ENCODE results near the gene SORCS1.
"Not testable (repeated sequence)": the region's sequence is repeated elsewhere in the genome, so short reads cannot be mapped to it uniquely, and the experiment has no call there.

SORCS1 gene

DNA sequence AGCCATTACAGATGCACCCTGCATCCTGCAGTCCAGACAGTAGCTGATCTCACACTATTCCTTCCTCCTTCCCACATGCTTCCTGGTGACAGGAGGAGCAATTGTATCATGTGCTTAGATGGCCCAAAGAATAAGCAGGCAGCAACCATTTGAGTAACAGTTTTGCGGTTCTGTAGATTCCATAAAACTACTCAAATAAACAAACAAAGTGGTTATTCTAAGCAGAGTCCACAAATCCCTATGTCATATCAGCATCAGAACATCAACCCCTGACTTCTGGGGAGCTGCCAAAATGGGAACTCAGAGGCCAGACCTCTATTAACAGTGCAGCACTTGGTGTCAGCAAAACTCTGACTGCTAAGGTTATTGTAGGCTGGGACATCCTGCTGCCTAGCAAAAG is 226.0 kb downstream of the SORCS1 start:
- DNase-seq = no peak

DNA sequence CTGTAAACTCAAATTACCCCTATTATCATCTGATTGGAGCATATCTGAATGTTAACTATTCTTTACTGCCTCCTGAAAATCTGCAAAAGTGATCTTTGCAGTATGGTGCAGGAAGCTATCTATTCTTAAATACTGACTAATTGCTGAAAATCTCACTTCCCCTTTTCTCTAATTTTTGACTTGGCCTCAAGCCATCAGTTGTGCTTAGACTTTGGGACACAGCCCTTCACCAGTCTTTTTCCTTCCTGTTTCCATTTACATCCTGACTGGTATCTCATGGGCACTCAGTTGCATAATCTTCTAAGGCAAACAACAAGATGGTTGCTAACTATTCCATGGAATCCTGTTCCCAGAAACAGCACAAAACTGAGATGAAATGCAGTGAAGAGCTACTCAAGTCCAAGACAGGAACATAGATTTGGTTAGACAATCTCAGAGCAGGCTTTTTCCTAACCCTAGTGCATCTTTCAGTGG is 228.5 kb downstream of the SORCS1 start:
- DNase-seq = no peak

DNA sequence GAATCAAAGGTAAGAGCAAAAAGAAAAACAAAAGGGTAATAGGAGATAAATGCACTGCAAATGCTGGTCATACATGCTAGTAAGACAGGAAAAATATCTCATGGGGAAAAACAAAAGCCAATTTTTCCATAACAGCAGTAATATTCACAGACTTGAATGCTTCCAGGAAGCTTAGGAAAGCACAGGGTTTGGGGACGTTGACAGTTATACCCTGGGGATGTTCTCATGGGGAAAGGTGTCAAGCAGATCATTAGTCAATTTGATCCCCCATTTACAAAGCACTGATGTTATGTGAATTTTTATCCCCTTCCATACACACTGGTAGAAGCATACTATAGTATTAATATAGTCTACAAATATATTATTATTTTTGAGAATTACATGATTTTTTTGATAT is 232.7 kb downstream of the SORCS1 start:
- no peak for DNase-seq

DNA sequence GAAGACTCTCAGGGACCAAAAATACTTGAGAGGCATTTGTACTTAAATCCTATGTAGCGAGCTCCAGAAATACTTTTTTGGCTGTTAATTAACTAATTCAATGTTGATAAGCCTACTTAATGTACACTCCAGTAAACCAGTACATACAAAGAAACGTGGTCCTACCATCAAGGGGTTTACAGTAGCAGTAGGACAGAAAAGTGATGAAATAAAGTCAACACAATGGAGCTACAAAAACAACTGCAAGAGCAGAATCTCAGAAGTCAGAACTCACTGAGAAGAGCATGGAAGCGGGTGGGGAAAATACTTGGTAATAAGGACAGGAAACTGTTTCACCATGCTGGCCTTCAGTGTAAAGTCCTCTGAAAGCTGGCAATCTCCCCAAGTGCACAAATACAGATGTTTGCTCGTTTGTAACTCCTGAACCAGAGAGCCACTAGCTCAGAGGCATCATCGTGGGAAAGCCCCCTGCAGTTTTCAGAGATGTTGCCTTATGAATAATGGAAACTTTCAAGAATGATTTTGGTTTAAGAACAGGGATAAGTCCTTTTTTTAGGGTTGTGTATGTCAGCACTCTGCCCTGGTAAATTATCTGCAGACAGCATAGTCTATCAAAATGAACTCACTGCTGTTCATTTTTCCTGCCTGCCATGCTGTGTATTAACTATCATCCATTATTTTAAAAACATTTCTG is 233.2 kb downstream of the SORCS1 start:
- no peak for DNase-seq

DNA sequence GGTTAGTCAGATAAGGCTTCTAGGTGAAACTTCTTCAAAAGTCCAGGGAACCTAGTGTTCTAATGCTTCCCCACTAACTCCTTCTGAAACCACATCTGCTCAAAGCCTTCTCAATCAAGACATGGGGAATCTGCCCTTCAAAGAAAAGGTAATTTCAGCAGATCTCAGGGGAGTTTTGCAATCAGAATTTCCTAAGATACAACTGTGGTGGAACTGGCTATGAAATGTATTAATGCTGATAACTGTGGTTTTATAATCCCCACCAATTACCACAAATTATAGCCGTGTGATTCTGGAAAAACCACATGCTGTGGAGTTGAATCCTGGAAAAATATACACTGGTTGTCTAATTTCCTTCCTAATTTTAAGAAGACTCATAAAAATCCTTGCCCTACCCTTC is 233.8 kb downstream of the SORCS1 start:
- DNase-seq = no peak

DNA sequence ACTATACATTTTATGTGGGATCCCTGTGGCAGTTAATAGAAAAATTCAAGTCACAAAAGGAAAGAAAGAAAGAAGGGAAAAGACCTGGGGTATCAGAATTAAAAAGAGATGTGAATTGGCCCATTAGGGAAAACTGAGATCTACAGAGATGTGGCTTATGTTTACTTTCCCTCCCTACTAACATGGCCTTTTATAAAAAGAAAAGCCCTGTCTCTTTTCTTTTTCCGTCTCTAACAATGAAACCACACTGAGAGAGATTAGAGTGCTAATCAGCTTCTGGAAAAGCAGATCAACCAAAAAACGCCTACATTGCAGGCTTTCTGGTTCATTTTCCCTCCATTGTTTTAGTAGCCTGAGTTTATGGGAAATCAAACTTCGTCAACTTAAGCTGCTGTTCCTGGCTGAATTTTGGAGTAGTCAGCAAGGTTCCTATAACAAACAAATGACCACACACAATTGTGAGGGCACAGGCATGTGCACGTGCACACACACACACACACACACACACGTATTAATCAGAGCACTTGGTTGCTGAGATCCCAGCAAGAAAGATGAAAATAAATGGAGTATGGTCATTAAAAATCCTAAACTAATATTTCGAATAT is 235.1 kb downstream of the SORCS1 start:
- DNase-seq = no peak

DNA sequence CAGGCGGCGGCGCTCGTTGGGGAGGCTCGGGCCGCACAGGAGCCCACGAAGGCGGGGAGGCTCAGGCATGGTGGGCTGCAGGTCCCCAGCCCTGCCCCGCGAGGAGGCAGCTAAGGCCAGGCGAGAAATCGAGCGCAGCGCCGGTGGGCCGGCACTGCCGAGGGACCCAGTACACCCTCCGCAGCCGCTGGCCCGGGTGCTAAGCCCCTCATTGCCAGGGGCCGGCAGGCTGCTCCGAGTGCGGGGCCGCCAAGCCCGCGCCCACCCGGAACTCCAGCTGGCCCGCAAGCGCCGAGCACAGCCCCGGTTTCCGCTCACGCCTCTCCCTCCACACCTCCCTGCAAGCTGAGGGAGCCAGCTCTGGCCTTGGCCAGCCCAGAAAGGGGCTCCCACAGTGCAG is 236.4 kb downstream of the SORCS1 start:
- not testable (repeated sequence) for DNase-seq

DNA sequence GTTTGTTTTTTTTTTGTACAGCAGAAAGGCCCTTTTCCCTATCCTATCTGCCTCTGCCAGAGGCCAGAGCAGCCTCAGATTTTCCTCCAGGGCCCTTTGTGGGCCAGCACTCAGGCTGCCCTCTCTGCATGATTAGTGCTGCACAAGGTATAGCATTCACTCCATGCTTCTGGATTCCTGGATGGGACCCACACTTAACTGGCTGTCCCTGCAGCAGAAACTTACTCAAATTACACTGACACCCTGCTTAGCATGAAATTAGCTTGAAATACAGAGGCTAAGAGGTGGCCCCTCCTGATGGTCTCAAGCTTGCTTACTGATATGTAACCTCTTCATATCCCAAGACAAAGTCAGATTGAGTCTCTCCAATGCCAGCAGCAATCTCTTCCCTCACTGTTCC is 239.3 kb downstream of the SORCS1 start:
- DNase-seq = no peak

DNA sequence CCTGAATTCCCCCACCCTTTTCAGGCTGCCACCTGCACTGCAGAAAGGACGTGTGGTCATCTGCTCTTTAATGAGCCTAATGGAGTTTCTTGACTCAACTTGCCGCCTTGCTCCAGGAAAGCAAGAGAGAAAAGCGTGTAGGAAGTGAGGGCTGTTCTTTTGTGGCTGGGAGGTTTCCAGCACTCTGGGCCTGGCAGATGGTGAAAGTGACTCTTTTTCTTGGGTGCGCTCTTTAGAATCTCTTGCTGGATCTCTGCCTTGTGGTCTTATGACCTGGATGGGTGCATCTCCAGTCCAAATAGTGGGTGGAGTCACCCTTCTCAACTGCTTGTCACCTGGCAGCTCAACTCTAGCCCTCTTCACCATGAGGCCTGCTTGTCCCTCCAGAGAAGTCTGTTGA is 244.0 kb downstream of the SORCS1 start:
- no peak for DNase-seq

DNA sequence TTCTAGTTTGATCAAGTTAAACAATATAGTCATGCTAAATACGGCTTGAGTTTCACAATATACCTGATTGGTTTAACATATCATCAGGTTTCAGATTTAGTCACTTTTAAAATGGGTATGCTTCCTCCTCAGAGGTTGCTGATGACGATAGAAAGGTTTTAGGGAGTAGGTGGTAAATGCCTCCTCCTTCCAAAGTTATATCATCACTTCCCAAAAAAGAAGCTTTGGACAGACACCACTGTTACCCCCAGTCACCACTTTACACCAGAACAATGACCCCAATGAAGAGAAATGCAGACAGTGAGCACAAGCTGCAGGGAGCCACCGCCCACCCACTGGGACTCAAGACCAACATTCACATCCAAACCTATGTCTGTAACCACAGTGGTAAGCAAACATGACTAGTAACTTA is 244.6 kb downstream of the SORCS1 start:
- DNase-seq = no peak

DNA sequence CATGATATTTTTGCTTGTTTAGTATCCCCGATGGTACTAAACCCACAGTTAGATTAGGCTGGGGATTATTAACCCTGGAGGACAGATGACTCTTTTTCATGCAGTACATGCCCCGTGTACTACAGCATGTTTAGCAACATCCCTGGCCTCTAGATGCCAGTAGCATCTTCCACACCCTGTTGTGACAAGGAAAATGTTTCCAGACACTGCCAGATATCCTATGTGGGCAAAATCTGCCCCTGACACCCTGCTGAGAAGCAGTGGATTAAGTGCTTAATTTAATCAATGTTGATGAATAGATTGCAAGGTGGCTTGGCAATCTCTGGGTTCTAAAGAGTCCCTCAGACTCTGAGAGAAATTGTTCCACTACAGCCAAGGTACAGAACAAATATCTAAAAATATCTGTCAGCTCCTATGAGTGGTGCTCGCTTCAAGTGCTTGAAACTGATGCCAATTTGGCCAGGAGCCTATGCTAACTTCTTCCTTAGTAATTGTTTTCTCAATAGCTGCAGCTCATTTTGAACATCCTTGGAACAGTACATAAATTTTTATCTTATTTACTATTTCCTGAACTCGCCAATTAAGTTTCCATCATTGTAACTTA is 247.0 kb downstream of the SORCS1 start:
- DNase-seq = no peak

DNA sequence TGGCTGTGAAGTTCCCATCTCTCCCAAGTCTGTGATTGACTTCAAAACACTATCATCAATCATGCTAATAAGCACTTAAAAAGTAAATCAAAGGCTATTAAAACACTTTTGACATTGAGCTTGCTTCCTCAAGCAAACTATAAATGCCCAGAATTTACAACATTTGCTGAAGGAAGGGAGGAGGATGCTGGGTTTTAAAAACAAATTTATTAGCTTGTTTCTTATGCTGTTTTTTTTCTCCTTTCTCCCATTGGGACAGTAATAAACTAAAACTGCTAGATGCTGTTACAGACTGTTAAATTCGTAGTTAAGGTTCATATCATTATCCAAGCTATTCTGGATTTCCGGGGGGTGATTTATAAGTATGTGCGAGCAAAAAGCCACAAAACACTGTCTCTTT is 250.5 kb downstream of the SORCS1 start:
- DNase-seq = no peak

DNA sequence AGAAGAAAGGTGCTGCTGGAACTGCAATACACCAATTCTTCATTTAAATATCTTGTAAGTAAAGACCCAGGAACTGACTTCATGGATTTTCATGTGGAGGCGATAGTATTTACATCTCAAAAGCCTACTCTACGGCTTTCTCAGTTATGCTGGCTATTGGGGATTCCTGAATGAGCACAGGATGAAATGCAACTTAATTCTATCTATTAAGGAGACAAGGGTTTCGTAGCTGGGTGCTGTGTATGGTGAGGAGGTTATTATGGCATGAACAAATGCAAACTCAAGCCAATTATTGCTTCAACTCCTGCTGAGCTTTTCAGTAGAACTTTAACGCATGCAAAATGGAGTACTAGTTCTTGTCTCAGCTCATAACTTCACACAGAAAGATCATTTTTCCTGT is 251.2 kb downstream of the SORCS1 start:
- DNase-seq = no peak

DNA sequence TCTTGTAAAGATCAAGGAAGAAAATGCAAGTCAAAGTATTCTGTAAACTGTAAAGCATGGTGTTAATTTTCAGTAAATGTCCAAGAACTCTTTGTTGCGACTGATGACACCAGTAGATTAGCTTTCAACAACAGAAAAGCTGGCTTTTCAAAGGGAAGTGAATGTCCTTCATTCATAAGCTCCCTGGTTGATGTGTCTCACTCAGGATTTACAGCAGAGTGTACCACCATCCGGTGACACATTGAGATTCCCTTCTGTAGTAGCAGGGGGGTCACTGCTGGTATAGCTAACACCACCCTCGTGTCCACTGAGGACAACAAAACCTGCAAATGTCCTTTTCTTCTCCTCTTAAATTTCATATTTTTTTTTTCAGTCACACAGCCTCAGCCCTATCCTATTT is 253.4 kb downstream of the SORCS1 start:
- no peak for DNase-seq

DNA sequence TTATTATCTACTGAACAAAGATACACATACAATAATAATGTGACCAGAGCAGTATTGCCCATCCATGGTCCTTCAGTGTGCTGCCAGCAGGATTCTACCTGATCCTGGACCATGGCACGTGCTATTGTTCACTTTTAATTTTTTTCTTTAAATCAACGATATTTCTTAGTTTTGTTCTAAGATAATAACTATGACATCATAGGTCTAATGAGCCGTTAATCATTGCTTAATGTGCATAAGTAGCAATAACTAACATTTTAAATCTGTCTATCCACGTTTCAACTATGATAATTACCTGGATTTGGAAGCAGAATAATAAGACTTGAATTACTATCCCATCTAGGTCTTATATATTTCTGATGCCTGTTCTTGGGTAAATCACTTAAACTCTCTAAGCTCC is 253.8 kb downstream of the SORCS1 start:
- no peak for DNase-seq

DNA sequence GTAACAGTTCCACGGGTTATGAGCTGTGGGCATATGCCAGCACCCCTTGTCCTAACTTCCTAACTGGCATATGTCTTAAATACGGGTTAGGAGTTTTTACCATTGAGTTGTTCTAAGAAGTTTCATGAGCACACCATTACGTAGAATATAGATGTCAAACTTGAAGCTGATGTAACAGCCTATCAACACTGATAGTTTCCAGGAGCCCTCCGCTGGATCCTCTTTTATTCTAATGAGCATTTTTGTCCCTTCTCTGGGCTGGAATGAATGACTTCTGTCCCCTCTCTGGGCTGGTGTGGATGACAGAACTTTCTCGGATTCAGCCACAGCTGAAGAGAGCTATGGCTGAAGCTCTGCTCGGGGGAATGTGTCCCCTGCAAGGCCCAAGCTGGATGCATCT is 256.3 kb downstream of the SORCS1 start:
- no peak for DNase-seq

DNA sequence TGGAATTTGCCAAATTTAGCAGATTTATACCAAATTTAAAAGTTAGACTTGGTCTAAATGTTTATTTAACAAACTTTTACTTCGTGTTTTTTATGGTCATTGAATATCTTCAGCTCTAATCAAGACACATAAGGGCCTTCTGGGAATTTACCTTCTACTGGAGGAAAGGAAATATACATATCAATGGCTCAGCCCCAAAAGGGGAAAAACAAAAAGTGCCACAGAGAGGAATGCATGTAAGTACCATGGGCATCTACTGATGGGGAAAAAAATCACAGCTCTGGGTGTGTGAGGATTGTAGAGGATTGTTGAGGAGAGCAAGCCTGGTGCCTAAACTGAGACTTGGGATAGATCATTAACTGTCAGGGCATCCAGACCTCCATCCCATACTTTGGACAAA is 260.3 kb downstream of the SORCS1 start:
- no peak for DNase-seq

DNA sequence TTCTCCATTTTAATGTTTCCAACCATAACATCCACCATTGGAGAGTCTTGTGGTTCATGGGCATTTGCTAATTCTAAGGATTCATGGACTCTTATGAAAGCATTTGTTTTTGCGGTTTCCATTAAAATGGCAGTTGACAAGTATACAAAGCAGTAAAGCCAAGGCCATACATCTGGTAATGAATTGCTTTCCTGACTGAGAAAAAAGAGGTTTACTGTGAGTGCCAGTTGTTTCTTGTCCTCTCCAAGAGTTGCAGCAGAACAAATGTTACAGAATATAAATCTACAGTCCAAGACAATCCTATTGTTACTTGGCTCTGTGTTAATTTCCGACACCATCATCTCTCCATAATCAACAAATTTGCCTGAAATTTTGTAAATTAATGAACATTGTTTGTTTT is 261.3 kb downstream of the SORCS1 start:
- no peak for DNase-seq

DNA sequence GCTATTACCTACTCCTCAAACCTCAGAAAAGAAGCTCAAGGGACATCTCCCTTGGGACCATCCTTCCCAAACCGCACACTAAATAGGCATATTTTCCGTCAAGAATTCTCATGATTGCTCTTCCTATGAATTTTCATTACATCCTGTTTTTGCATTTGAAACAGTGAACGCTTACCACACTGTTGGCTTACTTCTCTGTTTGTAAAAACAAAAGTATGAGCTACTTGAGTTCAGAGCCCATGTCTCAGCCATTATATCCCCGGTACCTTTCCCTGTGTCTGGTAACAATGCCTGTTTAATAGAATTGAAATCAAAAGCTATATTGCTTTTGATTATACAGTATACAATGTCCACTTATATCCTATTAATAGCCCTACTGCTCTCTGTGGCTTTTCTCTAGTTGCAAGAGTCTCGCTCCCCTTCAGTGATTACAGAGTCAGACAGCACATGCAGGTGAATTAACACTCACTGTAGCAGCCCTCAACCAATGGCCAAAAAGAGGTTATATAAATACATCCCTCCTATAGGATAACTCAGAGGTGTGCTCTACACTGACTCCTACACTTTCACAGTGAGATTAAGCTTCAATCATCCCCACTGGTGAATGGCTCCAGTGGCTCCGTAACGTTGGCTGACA is 264.4 kb downstream of the SORCS1 start:
- DNase-seq = no peak

DNA sequence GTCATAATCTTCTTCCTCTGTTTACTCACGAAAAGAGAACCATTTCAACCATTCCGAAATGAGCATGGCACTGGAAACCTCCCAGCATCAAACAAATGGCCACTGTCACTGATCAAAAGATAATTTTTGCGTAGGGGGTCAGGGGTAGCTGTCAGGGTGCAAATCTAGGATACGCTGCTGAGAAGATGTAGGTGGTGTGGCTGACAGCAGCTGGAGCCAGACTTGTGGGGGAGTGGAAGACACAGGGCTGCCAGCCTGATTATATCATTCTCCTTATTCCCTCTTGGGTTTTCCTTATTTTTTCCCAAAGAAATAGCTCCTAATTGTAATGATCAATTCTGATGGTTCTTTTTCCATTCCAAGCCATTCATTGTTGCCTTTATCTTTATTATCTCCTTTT is 266.1 kb downstream of the SORCS1 start:
- no peak for DNase-seq

DNA sequence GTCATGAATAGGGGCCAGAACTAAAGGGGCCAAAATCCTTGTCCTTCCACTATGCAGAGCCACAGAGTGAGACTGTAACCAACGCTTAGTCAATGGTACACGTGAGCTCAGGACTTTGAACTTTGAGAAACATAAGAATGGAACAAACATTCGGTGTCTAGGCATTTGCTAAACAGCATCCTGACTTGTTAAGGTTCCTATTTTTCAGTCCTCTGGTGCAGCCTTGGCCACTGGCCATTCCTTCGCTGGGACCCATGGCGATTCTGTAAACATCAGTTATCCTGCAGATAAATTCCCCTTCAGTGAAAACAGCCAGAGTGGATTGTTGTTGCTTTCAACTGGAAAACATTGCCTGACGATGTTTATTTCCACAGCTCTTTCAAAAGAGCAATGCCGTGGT is 266.8 kb downstream of the SORCS1 start:
- no peak for DNase-seq

DNA sequence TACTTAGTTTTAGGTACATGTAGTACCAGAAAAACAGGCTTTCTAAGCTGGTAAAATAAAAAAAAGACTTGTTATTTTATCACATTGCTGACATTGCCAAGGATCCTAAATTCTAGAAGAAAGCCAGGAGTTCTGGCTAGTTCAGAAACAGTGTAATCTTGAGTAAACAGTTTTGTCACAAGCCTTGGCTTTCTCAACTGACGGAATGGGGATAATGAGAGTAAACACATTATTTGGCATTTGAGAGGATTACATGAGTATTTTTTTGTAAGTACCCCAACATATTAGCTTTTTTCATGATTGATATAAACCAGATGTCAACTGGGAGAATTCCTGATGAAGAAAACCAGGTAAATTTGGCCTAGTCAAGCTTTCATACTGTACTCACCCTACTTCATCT is 269.8 kb downstream of the SORCS1 start:
- no peak for DNase-seq

DNA sequence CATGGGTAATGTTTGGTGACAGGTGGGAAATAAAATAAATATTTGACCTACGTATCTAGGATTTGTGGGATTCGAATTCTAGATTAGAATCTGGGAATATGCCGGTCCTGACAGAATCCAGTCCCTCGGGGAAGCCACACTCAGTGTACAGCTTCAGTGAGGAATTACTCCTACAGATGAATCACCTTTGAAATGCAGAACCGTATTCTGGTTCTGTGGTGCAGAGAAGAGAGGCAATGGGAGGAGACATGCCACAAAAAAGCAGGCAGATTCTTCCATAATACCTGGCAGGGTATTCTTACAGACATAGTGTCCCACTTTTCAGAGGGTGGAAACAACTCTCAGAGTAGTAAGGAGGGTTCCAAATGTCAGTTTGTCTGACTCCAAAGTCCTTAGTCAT is 286.9 kb downstream of the SORCS1 start:
- DNase-seq = no peak

DNA sequence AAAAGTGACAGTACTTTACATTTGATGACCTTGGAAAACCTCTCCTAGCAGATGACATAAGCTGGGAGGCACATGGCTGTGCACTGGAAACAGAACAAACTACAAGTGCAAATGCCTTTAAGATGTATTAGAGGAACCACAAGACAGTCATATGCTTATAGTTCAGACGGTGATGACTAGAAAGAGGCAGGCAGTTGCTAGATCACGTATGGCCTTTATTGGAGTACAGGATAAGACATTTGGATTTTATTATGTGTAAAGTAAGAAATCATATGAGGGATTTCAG is 290.0 kb downstream of the SORCS1 start:
- DNase-seq = no peak

All from NCI-H774 (cell line).